ENCODE measurements around the gene DSG3. TPM values are rescaled to one million over a fixed set of nuclear protein-coding genes. Genes with fewer than 3 reads are reported as not detected.

The DSG3 gene
- total RNA-seq, 1 donor from 2014 or later: not detected

DNA sequence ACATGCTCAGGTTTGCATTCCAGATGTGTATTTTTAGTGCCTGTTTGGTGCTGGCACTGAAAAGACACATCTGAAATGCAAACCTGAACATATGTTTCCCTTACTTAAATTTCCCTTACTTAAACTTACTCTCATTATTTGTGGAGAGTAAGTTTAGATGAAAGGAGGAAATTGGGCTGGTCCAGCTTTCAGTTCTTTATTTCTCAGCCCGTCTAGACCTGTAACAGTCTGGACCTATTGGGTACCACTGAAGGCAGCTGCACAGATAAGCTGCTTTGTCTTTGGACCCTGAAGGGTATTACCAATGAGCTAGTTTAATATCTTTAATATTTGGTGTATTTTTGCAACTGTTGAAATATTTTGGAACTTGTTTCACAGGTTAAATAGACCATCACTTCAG is 17.0 kb upstream of the DSG3 start:
- DNase-seq (ENCODE audit: extremely low spot score, unreplicated experiment): no peak
- H3K4me3 Mint-ChIP-seq (ENCODE audit: unreplicated experiment): no peak overlapping the region
- peaks cover 12% of the 10 kb centered on the region for H3K9me3 Mint-ChIP-seq (ENCODE audit: unreplicated experiment)
- H3K27ac Mint-ChIP-seq (ENCODE audit: unreplicated experiment): no peak overlapping the region
- no peaks in the 10 kb centered on the region for H3K4me1 Mint-ChIP-seq (ENCODE audit: unreplicated experiment)
- TF ChIP-seq, protein P1, sequence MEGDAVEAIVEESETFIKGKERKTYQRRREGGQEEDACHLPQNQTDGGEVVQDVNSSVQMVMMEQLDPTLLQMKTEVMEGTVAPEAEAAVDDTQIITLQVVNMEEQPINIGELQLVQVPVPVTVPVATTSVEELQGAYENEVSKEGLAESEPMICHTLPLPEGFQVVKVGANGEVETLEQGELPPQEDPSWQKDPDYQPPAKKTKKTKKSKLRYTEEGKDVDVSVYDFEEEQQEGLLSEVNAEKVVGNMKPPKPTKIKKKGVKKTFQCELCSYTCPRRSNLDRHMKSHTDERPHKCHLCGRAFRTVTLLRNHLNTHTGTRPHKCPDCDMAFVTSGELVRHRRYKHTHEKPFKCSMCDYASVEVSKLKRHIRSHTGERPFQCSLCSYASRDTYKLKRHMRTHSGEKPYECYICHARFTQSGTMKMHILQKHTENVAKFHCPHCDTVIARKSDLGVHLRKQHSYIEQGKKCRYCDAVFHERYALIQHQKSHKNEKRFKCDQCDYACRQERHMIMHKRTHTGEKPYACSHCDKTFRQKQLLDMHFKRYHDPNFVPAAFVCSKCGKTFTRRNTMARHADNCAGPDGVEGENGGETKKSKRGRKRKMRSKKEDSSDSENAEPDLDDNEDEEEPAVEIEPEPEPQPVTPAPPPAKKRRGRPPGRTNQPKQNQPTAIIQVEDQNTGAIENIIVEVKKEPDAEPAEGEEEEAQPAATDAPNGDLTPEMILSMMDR (IDR thresholded peaks at IDR 0.05): no peak
- peaks cover 19% of the 10 kb centered on the region for H3K27me3 Mint-ChIP-seq (ENCODE audit: unreplicated experiment)
- H3K36me3 Mint-ChIP-seq (ENCODE audit: unreplicated experiment): no peaks in the 10 kb centered on the region

DNA sequence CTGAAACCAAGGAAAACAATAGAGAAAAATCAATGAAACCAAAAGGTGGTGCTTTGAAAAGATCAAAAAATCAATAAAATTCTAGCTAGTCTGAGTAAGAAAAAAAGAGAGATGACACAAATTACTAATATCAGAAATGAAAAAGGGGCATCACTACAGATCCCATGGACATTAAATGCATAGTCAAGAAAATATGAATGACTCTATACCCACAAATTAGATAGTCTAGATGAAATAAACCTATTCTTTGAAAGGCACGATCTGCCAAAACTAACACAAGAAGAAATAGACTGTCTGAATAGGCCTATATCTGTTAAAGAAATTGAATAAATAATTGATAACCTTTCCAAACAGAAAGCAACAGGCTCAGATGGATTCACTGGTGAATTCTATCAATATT is 15.2 kb upstream of the DSG3 start:
- TF ChIP-seq, protein P1 (IDR thresholded peaks at IDR 0.05): no peak
- H3K4me3 Mint-ChIP-seq (ENCODE audit: unreplicated experiment): no peak overlapping the region
- no peak overlapping the region for H3K27ac Mint-ChIP-seq (ENCODE audit: unreplicated experiment)
- peaks cover 12% of the 10 kb centered on the region for H3K9me3 Mint-ChIP-seq (ENCODE audit: unreplicated experiment)
- peaks cover 21% of the 10 kb centered on the region for H3K27me3 Mint-ChIP-seq (ENCODE audit: unreplicated experiment)
- no peaks in the 10 kb centered on the region for H3K4me1 Mint-ChIP-seq (ENCODE audit: unreplicated experiment)
- no peaks in the 10 kb centered on the region for H3K36me3 Mint-ChIP-seq (ENCODE audit: unreplicated experiment)
- no peak for DNase-seq (ENCODE audit: extremely low spot score, unreplicated experiment)

DNA sequence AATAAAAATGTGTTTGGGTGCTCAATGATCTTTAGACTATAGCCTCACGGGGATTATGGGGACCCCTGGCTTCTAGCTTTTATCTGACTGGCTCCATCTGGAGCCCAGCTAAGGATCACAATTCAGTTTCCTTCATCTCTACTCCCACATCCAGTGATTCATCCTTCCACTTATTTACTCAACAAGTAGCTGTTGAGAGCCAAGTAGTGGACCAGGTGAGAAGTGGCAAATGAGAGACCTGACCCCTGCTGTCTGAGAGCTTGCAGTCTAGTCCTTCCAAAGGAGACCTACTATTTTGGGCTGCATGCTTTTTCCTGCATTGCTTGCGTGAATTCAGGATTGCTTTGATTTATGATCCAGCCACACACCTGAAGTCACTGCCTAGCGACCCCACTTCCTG is 10.7 kb upstream of the DSG3 start:
- no peaks in the 10 kb centered on the region for H3K4me1 Mint-ChIP-seq (ENCODE audit: unreplicated experiment)
- peaks cover 26% of the 10 kb centered on the region for H3K27me3 Mint-ChIP-seq (ENCODE audit: unreplicated experiment)
- TF ChIP-seq, protein P1 (IDR thresholded peaks at IDR 0.05): no peak
- H3K27ac Mint-ChIP-seq (ENCODE audit: unreplicated experiment): no peak overlapping the region
- H3K9me3 Mint-ChIP-seq (ENCODE audit: unreplicated experiment): peaks cover 11% of the 10 kb centered on the region
- DNase-seq (ENCODE audit: extremely low spot score, unreplicated experiment): no peak
- H3K36me3 Mint-ChIP-seq (ENCODE audit: unreplicated experiment): no peaks in the 10 kb centered on the region
- H3K4me3 Mint-ChIP-seq (ENCODE audit: unreplicated experiment): no peak overlapping the region

DNA sequence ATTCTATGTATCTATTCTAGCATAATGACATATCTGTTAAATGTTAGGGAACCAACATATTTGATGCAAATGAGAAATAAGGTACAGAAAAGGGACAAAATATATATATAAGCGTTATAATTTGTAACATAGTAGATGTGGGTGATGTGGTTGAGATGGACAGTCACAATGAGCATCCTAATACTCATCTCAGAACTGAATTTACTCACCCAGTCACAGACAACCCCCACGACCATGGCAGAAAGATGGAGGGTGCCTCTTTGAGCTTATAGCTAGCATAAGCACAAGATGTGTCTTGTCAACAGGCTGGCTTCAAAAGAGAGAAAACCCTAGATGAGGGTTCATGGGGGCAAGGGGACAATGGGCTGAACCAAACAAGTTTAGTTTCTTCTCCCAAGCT is 9.1 kb upstream of the DSG3 start:
- Mint-ChIP-seq H3K9me3 (ENCODE audit: unreplicated experiment) (no peaks in the 10 kb centered on the region), H3K4me3 (ENCODE audit: unreplicated experiment) (no peak overlapping the region), H3K27me3 (ENCODE audit: unreplicated experiment) (peaks cover 38% of the 10 kb centered on the region), H3K36me3 (ENCODE audit: unreplicated experiment) (no peaks in the 10 kb centered on the region), H3K27ac (ENCODE audit: unreplicated experiment) (no peak overlapping the region), H3K4me1 (ENCODE audit: unreplicated experiment) (no peaks in the 10 kb centered on the region)
- no peak for DNase-seq (ENCODE audit: extremely low spot score, unreplicated experiment)
- TF ChIP-seq, protein P1 (IDR thresholded peaks at IDR 0.05): no peak

DNA sequence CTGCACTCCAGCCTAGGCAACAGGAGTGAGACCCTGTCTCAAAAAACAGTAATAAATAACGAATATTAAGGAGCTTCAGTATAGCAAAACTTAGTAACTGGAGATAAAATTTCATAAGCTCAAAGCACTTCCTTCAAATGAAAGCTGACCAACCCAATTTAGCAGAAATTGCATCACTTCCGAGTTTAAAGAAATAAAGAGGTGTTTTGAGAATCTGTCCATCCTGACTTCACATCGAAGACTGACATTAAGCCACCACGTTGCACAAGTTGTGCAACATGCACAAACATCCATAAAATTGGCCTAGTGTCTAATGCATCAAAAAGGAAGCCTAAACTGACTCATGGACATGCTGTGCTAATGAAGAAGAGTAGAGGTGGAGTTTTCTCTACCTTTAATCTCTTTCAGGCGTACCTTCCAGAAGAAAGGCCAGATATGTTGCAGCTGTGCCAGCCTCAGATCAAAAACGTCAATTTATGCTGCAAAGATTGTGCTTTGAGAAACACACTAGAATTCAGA is 7.7 kb upstream of the DSG3 start:
- no peak for DNase-seq (ENCODE audit: extremely low spot score, unreplicated experiment)
- H3K27ac Mint-ChIP-seq (ENCODE audit: unreplicated experiment): no peak overlapping the region
- TF ChIP-seq, protein P1 (IDR thresholded peaks at IDR 0.05): no peak
- no peaks in the 10 kb centered on the region for H3K36me3 Mint-ChIP-seq (ENCODE audit: unreplicated experiment)
- no peaks in the 10 kb centered on the region for H3K9me3 Mint-ChIP-seq (ENCODE audit: unreplicated experiment)
- H3K27me3 Mint-ChIP-seq (ENCODE audit: unreplicated experiment): peaks cover 42% of the 10 kb centered on the region
- H3K4me3 Mint-ChIP-seq (ENCODE audit: unreplicated experiment): no peak overlapping the region
- H3K4me1 Mint-ChIP-seq (ENCODE audit: unreplicated experiment): no peaks in the 10 kb centered on the region

Measured in osteocyte (in vitro differentiated cells).